Lower leg skin (tissue), 3 donors: ENCODE results near the gene HOXC9.

Source experiments
- CTCF ChIP-seq, 3 donors: fragments of 450-650 bp; IDR thresholded peaks; one replicate each; pipeline ENCODE4 v1.5.1; 2016; ENCODE audit warnings: antibody characterized with exemption in 3 of 3, mild to moderate bottlenecking in 3 of 3, moderate library complexity in 2 of 3
- POLR2A ChIP-seq, 2 donors: fragments of 450-650 bp; IDR thresholded peaks; one replicate each; pipeline ENCODE4 v1.6.1; 2016 to 2017; ENCODE audit warnings: antibody characterized with exemption in 2 of 2, mild to moderate bottlenecking in 1 of 2, moderate library complexity in 1 of 2

- TF ChIP-seq CTCF (IDR thresholded peaks at IDR 0.05) (no peak), POLR2A (IDR thresholded peaks at IDR 0.05) (no peak)
Measured at GRCh38 chr12:53986686-53987483, 13.1 kb upstream of the HOXC9 start.
